PC-3 (cell line): ENCODE results near the gene ANKRD34B. TPM values are rescaled to one million over a fixed set of nuclear protein-coding genes. Genes with fewer than 3 reads are reported as not detected.

ENCODE experiments used
- ATAC-seq: fragments of 200-7000 bp; cut with Tn5 transposase; 2 replicates; pipeline ENCODE4 v1.9.1; 2020; ENCODE audit warnings: mild to moderate bottlenecking, moderate library complexity
- BruUV-seq: library from RNA; stranded (reverse); fragments of 400-500 nt; replicated peaks from 2 replicates; lab custom pipeline; 2021; lab: Mats Ljungman, UMichigan
- CTCF ChIA-PET: fragments of 300-600 bp; sonication (Branson Sonifier 250); formaldehyde crosslinking; loops from one replicate; lab custom pipeline; 2022; ENCODE audit warnings: antibody characterized with exemption; lab: Charles Lee
- POLR2A ChIA-PET: fragments of 300-600 bp; sonication (Branson Sonifier 250); formaldehyde crosslinking; loops from one replicate; lab custom pipeline; 2022; ENCODE audit warnings: antibody characterized with exemption; ENCODE audit not compliant: unreplicated experiment; lab: Charles Lee
- DNase-seq: peaks from one replicate; pipeline ENCODE4 v3.0.0-alpha.2; 2015
- H2AFZ ChIP-seq: fragments of 300-600 bp; sonication (generic); 2 replicates; pipeline ENCODE4 v1.6.0; 2016; ENCODE audit warnings: antibody characterized with exemption, low read length
- H3F3A ChIP-seq: fragments of 300-600 bp; sonication (generic); one replicate; pipeline ENCODE4 v1.6.0; 2017; ENCODE audit warnings: antibody characterized with exemption, low read length, control low read depth, mild to moderate bottlenecking; ENCODE audit not compliant: unreplicated experiment
- H3K27ac ChIP-seq: fragments of 300-600 bp; sonication (generic); 2 replicates; pipeline ENCODE4 v1.5.1; 2016; ENCODE audit warnings: mild to moderate bottlenecking, low read length
- H3K27me3 ChIP-seq: fragments of 300-600 bp; sonication (generic); 2 replicates; pipeline ENCODE4 v1.6.1; 2016; ENCODE audit warnings: low read length, mixed read lengths
- H3K36me3 ChIP-seq: fragments of 300-600 bp; sonication (generic); 2 replicates; pipeline ENCODE4 v1.6.1; 2016; ENCODE audit warnings: low read depth, mixed run types, low read length, mixed read lengths
- H3K4me1 ChIP-seq: fragments of 300-600 bp; sonication (generic); 2 replicates; pipeline ENCODE4 v1.5.1; 2016; ENCODE audit warnings: low read length; ENCODE audit not compliant: insufficient read depth
- H3K4me2 ChIP-seq: fragments of 300-600 bp; sonication (generic); 2 replicates; pipeline ENCODE4 v1.6.0; 2016; ENCODE audit warnings: low read length
- H3K4me3 ChIP-seq: fragments of 300-600 bp; sonication (generic); 2 replicates; pipeline ENCODE4 v1.5.1; 2016; ENCODE audit warnings: mild to moderate bottlenecking, low read length, mixed read lengths
- H3K79me2 ChIP-seq: fragments of 300-600 bp; sonication (generic); 2 replicates; pipeline ENCODE4 v1.6.1; 2017; ENCODE audit warnings: low read length, mixed read lengths
- H3K9ac ChIP-seq: fragments of 300-600 bp; sonication (generic); 2 replicates; pipeline ENCODE4 v1.6.0; 2016; ENCODE audit warnings: mild to moderate bottlenecking, low read length
- H3K9me2 ChIP-seq: fragments of 300-600 bp; sonication (generic); replicated peaks from 2 replicates; pipeline ENCODE4 v1.6.1; 2016; ENCODE audit warnings: mixed run types, low read length, mixed read lengths
- H3K9me3 ChIP-seq: fragments of 300-600 bp; sonication (generic); 2 replicates; pipeline ENCODE4 v1.6.1; 2016; ENCODE audit warnings: low read length, mixed read lengths
- H4K20me1 ChIP-seq: fragments of 300-600 bp; sonication (generic); 2 replicates; pipeline ENCODE4 v1.6.1; 2016; ENCODE audit warnings: low read length, mixed read lengths
- CTCF ChIP-seq: fragments of 300-600 bp; sonication (generic); conservative IDR thresholded peaks from 2 replicates; pipeline ENCODE4 v1.5.1; 2017; ENCODE audit warnings: antibody characterized with exemption, low read depth, mild to moderate bottlenecking, low read length
- EZH2 ChIP-seq: fragments of 300-600 bp; sonication (generic); IDR thresholded peaks from one replicate; pipeline ENCODE4 v1.6.1; 2017; ENCODE audit warnings: antibody characterized with exemption, mild to moderate bottlenecking, low read length; ENCODE audit not compliant: unreplicated experiment
- EZH2phosphoT487 ChIP-seq: fragments of 300-600 bp; sonication (generic); IDR thresholded peaks from 2 replicates; pipeline ENCODE4 v1.6.1; 2018; ENCODE audit warnings: mild to moderate bottlenecking, antibody characterized with exemption, low read length, borderline replicate concordance
- intact Hi-C: fragments of 100-400 bp; cut with micrococcal nuclease; formaldehyde crosslinking; loops from 2 replicates; pipeline ENCODE4 v1.9.0; 2023
- total RNA-seq: library from RNA; depleted of rRNA; stranded (reverse); fragments of >200 nt; gene quantifications from 2 replicates; pipeline ENCODE4 v1.2.3, GENCODE V29; 2014

The ANKRD34B gene
- total RNA-seq, 1 experiment from 2014 or later, result not detected

- Histone ChIP-seq H3K9me2 (no peaks in the 10 kb centered on the region), H3K4me1 (no peaks in the 10 kb centered on the region), H3K4me3 (no peak overlapping the region), H3K36me3 (no peaks in the 10 kb centered on the region), H3K9ac (no peak overlapping the region), H3F3A (no peaks in the 10 kb centered on the region), H3K27ac (no peak overlapping the region), H3K79me2 (no peaks in the 10 kb centered on the region), H3K4me2 (no peak overlapping the region), H4K20me1 (no peaks in the 10 kb centered on the region), H3K27me3 (no peaks in the 10 kb centered on the region), H2AFZ (no peak overlapping the region), H3K9me3 (no peaks in the 10 kb centered on the region)
- intact Hi-C loops, result no loop called here
- no peak for TF ChIP-seq EZH2phosphoT487
- no peak for TF ChIP-seq EZH2
- TF ChIP-seq CTCF, result no peak
- BruUV-seq, result no TSS peak
- CTCF ChIA-PET, result no interaction called here
- no peak for DNase-seq
- POLR2A ChIA-PET, result no interaction called here
- ATAC-seq, result no peak
Measured at GRCh38 chr5:80607832-80608231, 37.8 kb upstream of the ANKRD34B start.

GRCh38 chr5:80607343-80607742 is 37.3 kb upstream of the ANKRD34B start:
- Histone ChIP-seq H3K4me2 (no peak overlapping the region), H3F3A (no peaks in the 10 kb centered on the region), H3K4me3 (no peak overlapping the region), H2AFZ (no peak overlapping the region), H4K20me1 (no peaks in the 10 kb centered on the region), H3K9me2 (no peaks in the 10 kb centered on the region), H3K4me1 (no peaks in the 10 kb centered on the region), H3K9ac (no peak overlapping the region), H3K27ac (no peak overlapping the region), H3K9me3 (no peaks in the 10 kb centered on the region), H3K27me3 (no peaks in the 10 kb centered on the region), H3K79me2 (no peaks in the 10 kb centered on the region), H3K36me3 (no peaks in the 10 kb centered on the region)
- BruUV-seq, result no TSS peak
- ATAC-seq (no peak), DNase-seq (no peak)
- no peak for TF ChIP-seq CTCF
- no peak for TF ChIP-seq EZH2
- TF ChIP-seq EZH2phosphoT487, result no peak
- POLR2A ChIA-PET, result no interaction called here
- intact Hi-C loops, result no loop called here
- CTCF ChIA-PET, result no interaction called here

GRCh38 chr5:80600943-80601693 is 31.0 kb upstream of the ANKRD34B start:
- H3F3A ChIP-seq, result no peaks in the 10 kb centered on the region
- intact Hi-C loops, result no loop called here
- CTCF ChIA-PET, result no interaction called here

More at GRCh38 chr5:80600943-80601693, 31.0 kb upstream of the ANKRD34B start:
- Histone ChIP-seq H4K20me1 (no peaks in the 10 kb centered on the region), H3K9ac (no peak overlapping the region), H3K27me3 (no peaks in the 10 kb centered on the region), H3K36me3 (no peaks in the 10 kb centered on the region), H3K27ac (no peak overlapping the region), H2AFZ (no peak overlapping the region), H3K4me3 (no peak overlapping the region), H3K4me2 (no peak overlapping the region), H3K79me2 (no peaks in the 10 kb centered on the region), H3K9me3 (no peaks in the 10 kb centered on the region), H3K9me2 (no peaks in the 10 kb centered on the region), H3K4me1 (no peaks in the 10 kb centered on the region)
- POLR2A ChIA-PET, result no interaction called here
- ATAC-seq, result no peak
- TF ChIP-seq CTCF, result no peak
- no peak for TF ChIP-seq EZH2phosphoT487
- no peak for TF ChIP-seq EZH2
- no TSS peak for BruUV-seq
- no peak for DNase-seq
